Ovary (tissue), 3 donors: ENCODE results near the gene ASPSCR1.

ENCODE experiments used
- CTCF ChIP-seq, 3 donors: fragments of 450-650 bp in 2 of 3; fragments of 200-600 bp in 1 of 3; IDR thresholded peaks; one replicate each; pipeline versions ENCODE4 v1.5.1 to v1.8.0; 2016 to 2022; ENCODE audit warnings: antibody characterized with exemption in 3 of 3, mild to moderate bottlenecking in 1 of 3
- EP300 ChIP-seq: sonication (generic); formaldehyde crosslinking; IDR thresholded peaks from one replicate; pipeline ENCODE4 v1.6.1; 2017; ENCODE audit warnings: antibody characterized with exemption
- POLR2A ChIP-seq: fragments of 450-650 bp; IDR thresholded peaks from one replicate; pipeline ENCODE4 v1.6.1; 2017; ENCODE audit warnings: antibody characterized with exemption, mild to moderate bottlenecking, moderate library complexity
- donor health status: DM: no; HTN: no; CAD: no.

DNA sequence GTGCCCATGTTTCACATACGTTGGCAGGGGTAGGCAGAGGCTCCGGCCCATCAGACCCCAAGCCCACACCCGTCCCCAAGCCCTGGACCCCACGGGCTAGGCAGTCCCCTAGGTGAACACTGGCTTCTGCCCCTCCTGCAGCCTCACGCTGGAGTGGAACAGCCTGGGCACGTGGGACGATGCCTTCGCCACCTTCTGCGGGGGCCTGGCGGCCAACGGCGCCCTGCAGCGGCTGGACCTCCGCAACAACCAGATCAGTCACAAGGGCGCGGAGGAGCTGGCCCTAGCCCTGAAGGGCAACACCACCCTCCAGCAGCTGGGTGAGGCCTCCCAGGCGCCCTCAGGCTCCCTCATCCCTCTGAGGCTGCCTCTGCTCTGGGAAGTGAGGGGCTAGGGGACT lies 47.4 kb downstream of the ASPSCR1 start:
- TF ChIP-seq CTCF (IDR thresholded peaks at IDR 0.05): no peak
- no peak for TF ChIP-seq POLR2A
- no peak for TF ChIP-seq EP300
